Measurements from ENCODE around the gene MYO7A.

The MYO7A gene

GRCh38 chr11:77127920-77128691 lies at the start of gene MYO7A:
TSS of gene MYO7A (plus strand) at chr11:77128246. CDS start at chr11:77130635, 2,389 bp downstream.
- Histone ChIP-seq H3K9me3 (ENCODE audit: control insufficient read depth, low read length) (peaks cover under 1% of the 10 kb centered on the region), H3K27me3 (replicated peaks; ENCODE audit: control insufficient read depth, insufficient read depth, low read length) (peaks cover 4% of the 10 kb centered on the region), H3K36me3 (ENCODE audit: control insufficient read depth, insufficient read depth, low read length, severe bottlenecking) (peaks cover 22% of the 10 kb centered on the region), H3K9ac (ENCODE audit: low read length) (no peak within 1 kb of the TSS), H3K4me1 (ENCODE audit: control insufficient read depth, insufficient read depth, low read length) (peaks cover 28% of the 10 kb centered on the region), H3K4me3 (ENCODE audit: low read length) (peak within 1 kb of the TSS; percentile 73)
- DNase-seq (ENCODE audit: low read depth) = peak; percentile 34

GRCh38 chr11:77079666-77080065 lies 48.4 kb upstream of the MYO7A start:
- DNase-seq (ENCODE audit: low read depth) = no peak
- no peaks in the 10 kb centered on the region for H3K27me3 ChIP-seq (replicated peaks; ENCODE audit: control insufficient read depth, insufficient read depth, low read length)
- peaks cover 29% of the 10 kb centered on the region for H3K4me1 ChIP-seq (ENCODE audit: control insufficient read depth, insufficient read depth, low read length)
- H3K9me3 ChIP-seq (ENCODE audit: control insufficient read depth, low read length) = peaks cover 6% of the 10 kb centered on the region
- no peaks in the 10 kb centered on the region for H3K36me3 ChIP-seq (ENCODE audit: control insufficient read depth, insufficient read depth, low read length, severe bottlenecking)
- H3K9ac ChIP-seq (ENCODE audit: low read length) = no peak overlapping the region
- H3K4me3 ChIP-seq (ENCODE audit: low read length) = no peak overlapping the region

- peak; percentile 24 for DNase-seq (ENCODE audit: low read depth)
- peaks cover 28% of the 10 kb centered on the region for H3K4me1 ChIP-seq (ENCODE audit: control insufficient read depth, insufficient read depth, low read length)
- H3K27me3 ChIP-seq (replicated peaks; ENCODE audit: control insufficient read depth, insufficient read depth, low read length) = no peaks in the 10 kb centered on the region
- H3K36me3 ChIP-seq (ENCODE audit: control insufficient read depth, insufficient read depth, low read length, severe bottlenecking) = peaks cover 7% of the 10 kb centered on the region
- no peak overlapping the region for H3K4me3 ChIP-seq (ENCODE audit: low read length)
- H3K9me3 ChIP-seq (ENCODE audit: control insufficient read depth, low read length) = peaks cover 6% of the 10 kb centered on the region
- H3K9ac ChIP-seq (ENCODE audit: low read length) = no peak overlapping the region
Measured at GRCh38 chr11:77080643-77081210, 47.3 kb upstream of the MYO7A start.

GRCh38 chr11:77081381-77081851 lies 46.6 kb upstream of the MYO7A start:
- H3K36me3 ChIP-seq (ENCODE audit: control insufficient read depth, insufficient read depth, low read length, severe bottlenecking) = peaks cover 10% of the 10 kb centered on the region
- H3K9ac ChIP-seq (ENCODE audit: low read length) = no peak overlapping the region
- H3K4me3 ChIP-seq (ENCODE audit: low read length) = no peak overlapping the region
- DNase-seq (ENCODE audit: low read depth) = no peak
- H3K27me3 ChIP-seq (replicated peaks; ENCODE audit: control insufficient read depth, insufficient read depth, low read length) = no peaks in the 10 kb centered on the region
- peaks cover 28% of the 10 kb centered on the region for H3K4me1 ChIP-seq (ENCODE audit: control insufficient read depth, insufficient read depth, low read length)
- peaks cover 6% of the 10 kb centered on the region for H3K9me3 ChIP-seq (ENCODE audit: control insufficient read depth, low read length)

- no peak overlapping the region for H3K4me3 ChIP-seq (ENCODE audit: low read length)
- H3K36me3 ChIP-seq (ENCODE audit: control insufficient read depth, insufficient read depth, low read length, severe bottlenecking) = peaks cover 10% of the 10 kb centered on the region
- peaks cover 6% of the 10 kb centered on the region for H3K9me3 ChIP-seq (ENCODE audit: control insufficient read depth, low read length)
- peaks cover 28% of the 10 kb centered on the region for H3K4me1 ChIP-seq (ENCODE audit: control insufficient read depth, insufficient read depth, low read length)
- DNase-seq (ENCODE audit: low read depth) = no peak
- H3K27me3 ChIP-seq (replicated peaks; ENCODE audit: control insufficient read depth, insufficient read depth, low read length) = no peaks in the 10 kb centered on the region
- peak overlapping the region; percentile 59 for H3K9ac ChIP-seq (ENCODE audit: low read length)
Measured at GRCh38 chr11:77081976-77082836, 45.8 kb upstream of the MYO7A start.

- Histone ChIP-seq H3K4me1 (ENCODE audit: control insufficient read depth, insufficient read depth, low read length) (peaks cover 28% of the 10 kb centered on the region), H3K4me3 (ENCODE audit: low read length) (no peak overlapping the region)
Measured at GRCh38 chr11:77082838-77083565, 45.0 kb upstream of the MYO7A start.

GRCh38 chr11:77083566-77084245 lies 44.3 kb upstream of the MYO7A start:
- DNase-seq (ENCODE audit: low read depth) = no peak
- Histone ChIP-seq H3K27me3 (replicated peaks; ENCODE audit: control insufficient read depth, insufficient read depth, low read length) (no peaks in the 10 kb centered on the region), H3K4me1 (ENCODE audit: control insufficient read depth, insufficient read depth, low read length) (peaks cover 28% of the 10 kb centered on the region), H3K9ac (ENCODE audit: low read length) (peak overlapping the region; percentile 59), H3K9me3 (ENCODE audit: control insufficient read depth, low read length) (no peaks in the 10 kb centered on the region), H3K36me3 (ENCODE audit: control insufficient read depth, insufficient read depth, low read length, severe bottlenecking) (peaks cover 10% of the 10 kb centered on the region), H3K4me3 (ENCODE audit: low read length) (no peak overlapping the region)

More at GRCh38 chr11:77082838-77083565, 45.0 kb upstream of the MYO7A start:
- H3K27me3 ChIP-seq (replicated peaks; ENCODE audit: control insufficient read depth, insufficient read depth, low read length) = no peaks in the 10 kb centered on the region
- peaks cover 6% of the 10 kb centered on the region for H3K9me3 ChIP-seq (ENCODE audit: control insufficient read depth, low read length)
- H3K9ac ChIP-seq (ENCODE audit: low read length) = peak overlapping the region; percentile 59
- DNase-seq (ENCODE audit: low read depth) = no peak
- peaks cover 10% of the 10 kb centered on the region for H3K36me3 ChIP-seq (ENCODE audit: control insufficient read depth, insufficient read depth, low read length, severe bottlenecking)

GRCh38 chr11:77084581-77085191 lies 43.4 kb upstream of the MYO7A start:
- Histone ChIP-seq H3K36me3 (ENCODE audit: control insufficient read depth, insufficient read depth, low read length, severe bottlenecking) (peaks cover 10% of the 10 kb centered on the region), H3K27me3 (replicated peaks; ENCODE audit: control insufficient read depth, insufficient read depth, low read length) (no peaks in the 10 kb centered on the region), H3K9me3 (ENCODE audit: control insufficient read depth, low read length) (no peaks in the 10 kb centered on the region), H3K4me1 (ENCODE audit: control insufficient read depth, insufficient read depth, low read length) (peaks cover 28% of the 10 kb centered on the region), H3K4me3 (ENCODE audit: low read length) (no peak overlapping the region), H3K9ac (ENCODE audit: low read length) (no peak overlapping the region)
- DNase-seq (ENCODE audit: low read depth) = no peak

GRCh38 chr11:77085652-77086051 lies 42.4 kb upstream of the MYO7A start:
- Histone ChIP-seq H3K4me1 (ENCODE audit: control insufficient read depth, insufficient read depth, low read length) (peaks cover 25% of the 10 kb centered on the region), H3K9ac (ENCODE audit: low read length) (no peak overlapping the region), H3K4me3 (ENCODE audit: low read length) (no peak overlapping the region), H3K36me3 (ENCODE audit: control insufficient read depth, insufficient read depth, low read length, severe bottlenecking) (peaks cover 10% of the 10 kb centered on the region), H3K9me3 (ENCODE audit: control insufficient read depth, low read length) (no peaks in the 10 kb centered on the region), H3K27me3 (replicated peaks; ENCODE audit: control insufficient read depth, insufficient read depth, low read length) (no peaks in the 10 kb centered on the region)
- no peak for DNase-seq (ENCODE audit: low read depth)

Data from adipocyte (in vitro differentiated cells).